NCI-H748 treated with DMSO at 0.1 percent for 48 hours (cell line): ENCODE results near the gene AKAP9.
"Not testable (repeated sequence)": the region's sequence is repeated elsewhere in the genome, so short reads cannot be mapped to it uniquely, and the experiment has no call there.

Experiments
- DNase-seq: peaks from one replicate; lab custom pipeline; 2025; lab: John Stamatoyannopoulos, UW

Gene AKAP9

GRCh38 chr7:92010215-92010614 lies 69.6 kb downstream of the AKAP9 start:
- no peak for DNase-seq

GRCh38 chr7:92013611-92014010 lies 72.9 kb downstream of the AKAP9 start:
- no peak for DNase-seq

- no peak for DNase-seq
Observed at GRCh38 chr7:92020636-92021035, 80.0 kb downstream of the AKAP9 start.

- DNase-seq = no peak
Observed at GRCh38 chr7:92025260-92025659, 84.6 kb downstream of the AKAP9 start.

- not testable (repeated sequence) for DNase-seq
Observed at GRCh38 chr7:92026635-92027034, 86.0 kb downstream of the AKAP9 start.

GRCh38 chr7:92027128-92027527 lies 86.5 kb downstream of the AKAP9 start:
- DNase-seq = not testable (repeated sequence)

- DNase-seq = no peak
Observed at GRCh38 chr7:92028226-92028625, 87.6 kb downstream of the AKAP9 start.

GRCh38 chr7:92028686-92029085 lies 88.0 kb downstream of the AKAP9 start:
- DNase-seq = no peak

GRCh38 chr7:92034116-92034515 lies 93.5 kb downstream of the AKAP9 start:
- no peak for DNase-seq

- no peak for DNase-seq
Observed at GRCh38 chr7:92035576-92035975, 94.9 kb downstream of the AKAP9 start.

- DNase-seq = no peak
Observed at GRCh38 chr7:92039900-92040299, 99.2 kb downstream of the AKAP9 start.

- DNase-seq = no peak
Observed at GRCh38 chr7:92042056-92042737, 101.5 kb downstream of the AKAP9 start.

GRCh38 chr7:92043098-92043497 lies 102.4 kb downstream of the AKAP9 start:
- no peak for DNase-seq

- DNase-seq = no peak
Observed at GRCh38 chr7:92043637-92044036, 103.0 kb downstream of the AKAP9 start.

- no peak for DNase-seq
Observed at GRCh38 chr7:92044148-92044547, 103.5 kb downstream of the AKAP9 start.

- DNase-seq = no peak
Observed at GRCh38 chr7:92044940-92045339, 104.3 kb downstream of the AKAP9 start.

- no peak for DNase-seq
Observed at GRCh38 chr7:92051655-92052054, 111.0 kb downstream of the AKAP9 start.

GRCh38 chr7:92052159-92052558 lies 111.5 kb downstream of the AKAP9 start:
- no peak for DNase-seq

- no peak for DNase-seq
Observed at GRCh38 chr7:92052684-92053083, 112.0 kb downstream of the AKAP9 start.

GRCh38 chr7:92053312-92053711 lies 112.7 kb downstream of the AKAP9 start:
- no peak for DNase-seq

- DNase-seq = no peak
Observed at GRCh38 chr7:92056286-92056685, 115.6 kb downstream of the AKAP9 start.

GRCh38 chr7:92057375-92057774 lies 116.7 kb downstream of the AKAP9 start:
- peak; percentile 49 for DNase-seq

- DNase-seq = no peak
Observed at GRCh38 chr7:92058040-92058439, 117.4 kb downstream of the AKAP9 start.

GRCh38 chr7:92058899-92059298 lies 118.2 kb downstream of the AKAP9 start:
- DNase-seq = no peak
